HUDEP-2 (cell line): ENCODE results near the gene NCAPG2.

Experiments used
- DNase-seq, 76 experiments: peaks; one replicate each; lab custom pipeline; 2025; ENCODE audit not compliant: unreplicated experiment in 76 of 76; lab: John Stamatoyannopoulos, UW

Gene NCAPG2

GRCh38 chr7:158676906-158677305, 27.7 kb downstream of the NCAPG2 start:
- DNase-seq, result peak in 11 of 76 experiments; percentile 2 to 38 (median 22)

DNA sequence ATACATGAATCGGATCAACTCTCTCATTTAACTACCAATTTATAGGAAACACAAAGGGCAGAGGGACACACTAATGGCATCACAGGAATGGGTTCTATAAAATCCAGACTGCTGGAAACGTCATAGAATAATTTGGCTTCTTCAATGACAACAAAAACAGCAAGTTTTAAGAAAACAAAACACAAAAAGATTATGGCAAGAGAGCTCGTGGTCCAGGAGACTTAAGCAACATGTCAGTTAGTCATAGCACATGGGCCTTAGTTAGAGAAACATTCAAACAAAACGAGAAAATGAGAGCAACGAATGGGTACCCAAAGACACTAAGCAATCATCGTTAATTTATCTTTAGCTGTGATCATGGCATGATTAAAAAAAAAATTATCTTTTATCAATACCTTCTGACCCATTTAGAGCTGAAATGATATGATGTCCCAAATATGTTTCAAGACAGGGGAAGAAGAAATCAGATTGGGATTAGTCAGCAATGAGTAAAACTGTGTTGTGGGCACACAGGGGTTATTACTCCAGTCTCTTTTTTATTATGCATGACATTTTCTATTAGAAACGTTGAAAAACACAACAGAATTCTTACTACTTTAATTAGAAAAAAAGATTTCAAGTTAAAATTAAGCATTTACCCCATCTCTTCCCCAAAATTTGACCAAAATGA, 28.3 kb downstream of the NCAPG2 start:
- no peak for DNase-seq

DNA sequence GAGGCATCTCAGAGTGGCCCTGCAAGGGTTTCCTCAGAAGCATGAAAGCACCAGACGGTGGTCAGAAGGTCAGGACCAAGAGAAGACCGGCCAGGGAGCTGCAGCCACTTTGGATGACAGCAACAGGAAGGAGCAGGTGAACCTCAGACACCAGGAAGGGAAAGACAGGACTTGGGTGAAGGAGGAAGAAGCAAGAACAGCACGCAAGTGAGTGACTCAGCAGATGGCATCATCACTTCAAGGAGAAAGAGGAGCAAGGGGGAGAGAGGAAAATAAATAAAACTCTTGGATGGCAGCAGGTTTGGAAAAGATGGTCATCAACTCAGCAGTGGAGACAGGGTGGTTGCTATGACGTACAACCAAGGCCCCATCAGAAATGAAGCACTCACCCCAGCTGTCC, 31.6 kb downstream of the NCAPG2 start:
- DNase-seq, result no peak

- peak in 10 of 76 experiments; percentile 9 to 43 (median 34) for DNase-seq
These were observed 36.5 kb downstream of the NCAPG2 start for GRCh38 chr7:158668086-158668485.

GRCh38 chr7:158666966-158667678, 37.5 kb downstream of the NCAPG2 start:
- DNase-seq, result peak in 14 of 76 experiments; percentile 7 to 65 (median 18)

GRCh38 chr7:158666401-158666800, 38.2 kb downstream of the NCAPG2 start:
- peak in 19 of 76 experiments; percentile 5 to 43 (median 18) for DNase-seq

DNA sequence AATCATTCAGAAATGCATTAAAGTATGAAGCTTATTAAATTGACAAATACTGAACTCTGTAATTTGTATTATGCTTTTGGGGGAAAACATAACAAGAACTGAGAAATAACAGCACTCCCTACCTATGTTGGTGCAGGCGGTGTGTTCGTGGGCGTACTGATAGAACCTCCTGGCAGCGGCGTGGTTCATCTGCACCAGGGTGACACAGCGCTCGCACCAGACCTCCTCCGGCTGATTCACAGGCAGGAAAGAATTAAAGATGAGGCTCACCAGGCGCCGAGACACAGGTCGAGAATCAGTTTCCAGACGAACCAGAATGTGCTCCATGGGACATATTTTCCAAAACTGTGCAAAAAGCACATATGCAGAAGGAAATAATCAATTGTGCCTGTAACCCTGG, 40.2 kb downstream of the NCAPG2 start:
- DNase-seq, result no peak

DNA sequence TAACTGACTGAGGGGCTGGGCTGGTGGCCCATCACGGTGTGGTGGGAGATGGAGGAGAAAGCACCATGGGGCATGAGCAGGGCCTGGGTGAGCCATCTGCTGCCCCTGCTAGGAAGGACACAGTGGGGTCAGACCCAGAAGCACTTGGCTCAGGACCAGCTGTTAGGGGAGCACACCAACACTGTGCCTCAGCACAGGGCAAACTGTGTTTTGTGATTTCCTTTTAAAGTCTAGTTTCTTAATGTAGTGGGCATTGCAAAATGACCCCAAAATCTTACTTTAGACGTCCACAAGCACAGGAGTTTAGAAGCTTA, 41.2 kb downstream of the NCAPG2 start:
- no peak for DNase-seq

GRCh38 chr7:158662610-158663427, 41.8 kb downstream of the NCAPG2 start:
- no peak for DNase-seq

DNA sequence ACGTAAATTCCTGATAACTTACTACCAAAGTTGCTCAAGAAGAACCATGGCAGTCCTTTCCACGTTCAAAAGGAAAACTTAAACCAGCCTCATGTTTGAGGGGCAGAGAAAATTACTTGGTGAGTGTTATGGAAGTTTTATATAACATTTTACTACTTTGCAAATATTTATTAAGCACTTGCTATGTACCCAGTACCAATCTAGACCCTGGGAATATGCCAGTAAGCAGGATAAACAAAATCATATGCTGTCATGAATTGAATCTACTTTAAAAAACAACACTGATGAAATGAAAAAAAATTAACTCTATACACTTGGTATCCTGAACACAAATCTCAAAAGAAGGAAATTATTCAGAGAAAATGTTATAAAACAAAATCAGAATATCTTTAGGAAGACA, 46.1 kb downstream of the NCAPG2 start:
- no peak for DNase-seq

DNA sequence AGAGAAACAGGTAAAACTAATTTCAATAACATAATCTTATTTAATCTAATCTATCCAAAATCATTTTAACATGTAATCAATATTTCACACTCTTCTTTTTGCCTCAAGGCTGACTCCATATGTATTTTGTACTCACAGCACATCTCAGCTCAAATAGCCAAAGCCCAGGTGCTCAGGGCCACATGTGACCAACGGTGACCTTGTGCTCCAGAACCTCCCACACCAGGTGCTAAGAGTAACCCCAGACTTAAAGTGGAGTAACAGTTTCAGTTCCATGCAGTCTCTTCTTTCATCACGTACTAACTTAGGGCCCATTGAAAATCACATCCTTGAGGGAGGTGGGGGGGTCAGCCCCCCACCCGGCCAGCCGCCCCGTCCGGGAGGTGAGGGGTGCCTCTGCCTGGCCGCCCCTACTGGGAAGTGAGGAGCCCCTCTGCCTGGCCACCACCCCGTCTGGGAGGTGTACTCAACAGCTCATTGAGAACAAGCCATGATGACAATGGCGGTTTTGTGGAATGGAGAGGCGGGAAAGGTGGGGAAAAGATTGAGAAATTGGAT, 47.3 kb downstream of the NCAPG2 start:
- no peak for DNase-seq

- no peak for DNase-seq
These were observed 48.6 kb downstream of the NCAPG2 start for GRCh38 chr7:158655931-158656441.

DNA sequence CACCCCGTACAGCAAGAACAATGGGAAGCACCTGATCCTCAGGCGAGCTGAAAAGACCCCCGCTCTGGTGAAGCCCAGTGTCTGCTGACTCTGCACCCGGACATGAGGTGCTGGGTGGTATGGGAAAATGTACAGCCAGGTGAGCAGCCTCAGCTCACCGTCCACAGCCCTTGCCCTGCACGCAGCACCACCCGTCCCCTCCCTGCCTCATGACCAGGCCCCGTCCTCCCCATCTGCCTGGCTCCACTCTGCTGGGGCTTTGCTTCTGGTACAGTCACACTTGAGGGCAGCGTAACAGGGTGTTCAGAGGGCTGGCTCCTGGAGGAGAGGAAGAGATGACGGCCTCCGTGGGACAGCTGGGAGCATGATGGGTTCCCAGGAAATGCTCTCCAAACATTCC, 49.1 kb downstream of the NCAPG2 start:
- peak in 30 of 76 experiments; percentile 2 to 68 (median 22) for DNase-seq

GRCh38 chr7:158651968-158652565, 52.5 kb downstream of the NCAPG2 start:
- no peak for DNase-seq

DNA sequence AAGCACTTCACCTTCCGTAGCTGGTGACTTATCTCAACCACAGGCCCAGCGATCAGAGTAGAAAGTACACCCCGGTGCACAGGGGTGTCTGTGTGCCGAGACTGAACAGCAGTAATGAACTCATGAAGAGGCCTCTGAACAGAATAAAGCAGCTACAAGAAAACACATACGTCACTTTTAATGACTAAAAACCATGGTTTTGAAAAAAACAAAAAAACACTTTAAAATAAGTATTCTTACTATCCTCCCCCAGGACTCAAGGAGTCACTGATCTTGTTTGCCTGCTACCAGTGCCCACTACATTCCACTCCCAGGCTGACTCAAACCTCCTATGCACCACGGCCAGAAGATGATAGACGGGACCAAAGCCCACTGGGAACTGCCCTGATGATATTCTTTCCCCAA, 53.8 kb downstream of the NCAPG2 start:
- peak in 41 of 76 experiments; percentile 6 to 68 (median 30) for DNase-seq

GRCh38 chr7:158649279-158649678, 55.3 kb downstream of the NCAPG2 start:
- DNase-seq, result peak in 33 of 76 experiments; percentile 5 to 69 (median 39)

GRCh38 chr7:158648787-158649186, 55.8 kb downstream of the NCAPG2 start:
- no peak for DNase-seq

GRCh38 chr7:158648168-158648567, 56.4 kb downstream of the NCAPG2 start:
- no peak for DNase-seq

DNA sequence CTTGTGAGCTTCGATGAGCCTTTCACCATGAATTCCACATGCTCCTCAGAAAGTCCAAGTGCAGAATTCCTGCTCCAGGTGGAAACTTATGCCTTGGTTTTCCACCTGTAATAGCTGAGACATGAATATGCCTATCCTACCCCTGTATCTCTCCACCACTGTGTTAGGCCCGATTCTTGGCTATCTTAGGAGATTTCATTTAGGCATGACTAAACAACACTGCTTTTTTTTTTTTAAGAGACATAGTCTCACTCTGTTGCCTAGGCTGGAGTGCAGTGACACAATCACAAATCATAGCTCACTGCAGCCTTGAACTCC, 57.2 kb downstream of the NCAPG2 start:
- DNase-seq, result no peak

GRCh38 chr7:158646766-158647474, 57.7 kb downstream of the NCAPG2 start:
- peak in 17 of 76 experiments; percentile 1 to 43 (median 16) for DNase-seq
